Measurements from ENCODE around the gene NTNG1. TPM values are rescaled to one million over a fixed set of nuclear protein-coding genes. Genes with fewer than 3 reads are reported as not detected.
A peak's percentile ranks its signal among the peaks of the same experiment; 100 is the strongest.

NTNG1 gene
- total RNA-seq, 1 experiment from 2014 or later: not detected

DNA sequence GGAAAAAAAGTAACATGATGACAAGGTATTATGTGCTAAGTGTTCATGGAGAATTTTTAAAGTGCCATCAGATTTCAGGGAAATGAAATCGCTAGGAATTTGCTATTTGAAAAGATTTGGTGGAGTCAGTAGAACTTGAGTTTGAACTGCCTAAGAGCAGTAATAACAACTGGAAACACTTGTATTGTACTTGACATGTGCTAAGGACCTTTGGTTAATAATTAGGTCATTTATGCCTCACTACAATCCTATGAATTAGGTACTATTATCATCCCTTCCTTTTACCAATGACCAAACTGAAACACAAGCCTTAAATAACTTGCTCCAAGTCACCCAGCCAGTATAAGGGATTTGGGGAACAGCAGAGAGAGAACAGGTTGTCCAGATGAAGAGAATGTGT is 133.4 kb downstream of the NTNG1 start:
- DNase-seq: no peak
- Histone ChIP-seq H3K27ac (no peak overlapping the region), H3K27me3 (no peaks in the 10 kb centered on the region), H3K9me3 (replicated peaks) (no peaks in the 10 kb centered on the region), H3K4me1 (no peaks in the 10 kb centered on the region), H3K36me3 (no peaks in the 10 kb centered on the region), H3K4me3 (no peak overlapping the region)

DNA sequence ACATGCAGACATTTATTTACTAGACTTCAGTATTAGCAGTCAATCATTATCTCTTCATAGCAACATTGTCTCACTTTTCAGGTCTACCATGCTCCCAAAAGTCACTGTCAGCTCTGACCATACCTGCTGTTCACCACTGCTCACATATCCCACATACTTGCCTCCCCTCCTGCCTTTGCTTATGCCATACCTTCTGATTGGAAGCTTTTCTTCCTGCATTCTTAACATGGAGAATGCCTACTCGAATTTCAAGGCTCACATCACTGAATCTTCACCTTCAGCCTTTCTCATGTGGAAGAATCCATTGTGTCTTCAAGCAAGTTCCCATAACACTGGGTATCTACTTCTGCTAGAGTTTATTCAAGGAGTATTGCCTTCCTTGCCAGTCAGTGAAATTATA is 135.4 kb downstream of the NTNG1 start:
- no peak overlapping the region for H3K4me3 ChIP-seq
- DNase-seq: no peak
- no peaks in the 10 kb centered on the region for H3K9me3 ChIP-seq (replicated peaks)
- no peaks in the 10 kb centered on the region for H3K4me1 ChIP-seq
- H3K27ac ChIP-seq: no peak overlapping the region
- H3K36me3 ChIP-seq: no peaks in the 10 kb centered on the region
- no peaks in the 10 kb centered on the region for H3K27me3 ChIP-seq

DNA sequence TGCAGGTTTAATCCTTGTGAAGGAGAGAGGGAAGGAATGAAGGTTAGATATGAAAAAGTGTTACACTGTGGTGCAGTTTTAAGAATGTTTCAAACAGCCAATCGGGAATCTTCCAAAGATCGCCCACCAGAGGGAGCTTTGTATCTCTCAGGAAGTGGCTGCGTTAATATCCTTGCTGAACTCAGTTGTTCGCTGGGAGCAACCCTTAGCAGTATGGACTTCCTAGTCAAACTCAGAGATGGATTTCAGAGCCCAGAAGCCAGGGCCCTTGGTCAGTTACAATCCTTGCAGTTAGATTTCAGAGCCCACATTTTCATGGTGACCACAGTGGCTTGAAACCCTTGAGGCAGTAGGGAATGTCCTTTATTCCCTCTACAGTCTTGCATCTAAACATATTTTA is 136.2 kb downstream of the NTNG1 start:
- Histone ChIP-seq H3K4me3 (no peak overlapping the region), H3K27me3 (no peaks in the 10 kb centered on the region), H3K9me3 (replicated peaks) (no peaks in the 10 kb centered on the region), H3K4me1 (no peaks in the 10 kb centered on the region), H3K36me3 (no peaks in the 10 kb centered on the region), H3K27ac (no peak overlapping the region)
- peak; percentile 38 to 71 for DNase-seq

DNA sequence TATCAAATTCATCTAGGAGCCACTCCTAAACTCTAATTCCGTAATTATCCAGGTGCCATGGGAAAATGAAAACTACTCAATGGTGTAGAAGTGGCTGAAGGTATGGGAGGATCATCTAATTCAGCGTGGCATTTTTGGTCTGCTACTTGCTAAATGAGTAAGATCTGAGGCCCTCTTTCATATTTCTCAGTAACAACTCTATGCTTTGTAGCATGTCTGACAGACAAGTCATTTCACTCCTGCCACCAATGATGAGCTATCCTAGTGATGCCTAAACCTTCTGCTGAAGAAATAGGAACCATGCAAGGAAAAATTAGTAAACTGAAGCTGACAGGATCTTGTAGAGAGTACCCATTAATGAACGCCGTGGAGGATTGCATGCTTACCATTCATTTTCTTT is 145.3 kb downstream of the NTNG1 start:
- H3K9me3 ChIP-seq (replicated peaks): no peaks in the 10 kb centered on the region
- H3K4me1 ChIP-seq: no peaks in the 10 kb centered on the region
- no peak overlapping the region for H3K4me3 ChIP-seq
- no peak overlapping the region for H3K27ac ChIP-seq
- no peak for DNase-seq
- no peaks in the 10 kb centered on the region for H3K27me3 ChIP-seq
- no peaks in the 10 kb centered on the region for H3K36me3 ChIP-seq

DNA sequence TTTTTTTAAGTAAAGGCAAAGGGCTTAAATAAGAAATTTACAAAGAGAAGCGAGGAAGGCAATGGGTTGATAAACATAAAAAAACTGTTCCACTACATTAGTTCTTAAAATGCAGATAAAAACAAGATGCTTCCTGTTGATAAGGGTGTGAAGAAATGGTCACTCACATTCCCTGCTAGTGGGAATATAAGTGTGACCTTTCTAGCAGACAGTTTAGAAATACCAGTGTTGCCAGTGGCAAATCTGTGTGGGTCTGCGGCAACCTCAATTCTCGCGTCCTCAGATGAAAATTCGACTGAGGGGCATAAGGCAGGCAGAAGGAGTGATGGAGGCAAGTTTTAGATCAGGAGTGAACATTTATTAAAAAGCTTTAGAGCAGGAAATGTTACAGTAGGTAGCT is 151.1 kb downstream of the NTNG1 start:
- Histone ChIP-seq H3K27ac (no peak overlapping the region), H3K9me3 (replicated peaks) (no peaks in the 10 kb centered on the region), H3K4me3 (no peak overlapping the region), H3K27me3 (no peaks in the 10 kb centered on the region), H3K36me3 (no peaks in the 10 kb centered on the region), H3K4me1 (no peaks in the 10 kb centered on the region)
- no peak for DNase-seq

DNA sequence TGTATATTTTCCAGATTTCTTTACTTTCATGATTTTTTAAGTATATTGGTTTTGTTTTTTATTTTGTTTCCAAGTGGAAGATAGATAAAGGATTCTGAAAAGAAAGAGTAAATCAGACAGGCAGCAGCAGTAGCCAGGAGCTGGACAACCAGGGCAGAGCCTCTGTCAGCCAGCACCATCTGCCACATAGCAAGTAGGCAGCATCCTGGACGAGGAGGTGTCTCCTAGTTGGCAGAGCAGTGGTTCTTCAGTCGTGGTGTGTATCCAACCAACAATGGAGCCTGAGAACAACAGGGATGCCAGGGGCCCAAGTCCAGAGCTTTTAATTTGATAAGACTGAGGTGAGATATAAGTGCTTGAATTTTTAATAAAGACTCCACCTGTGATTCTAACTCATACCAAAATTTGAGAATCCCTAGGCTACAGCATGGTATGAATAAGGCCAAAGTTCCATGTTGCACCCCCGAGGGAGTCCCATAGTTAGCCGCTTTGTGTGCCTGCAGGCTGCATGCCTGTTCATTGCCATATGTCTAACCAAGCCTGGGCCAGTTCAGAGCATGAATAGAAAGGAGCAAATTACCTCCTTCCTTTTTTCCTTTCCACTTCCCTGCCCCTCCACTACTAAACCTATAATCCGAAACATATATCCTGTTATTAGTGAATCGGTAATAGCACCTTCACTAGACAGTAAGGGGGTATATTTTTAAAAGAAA is 153.2 kb downstream of the NTNG1 start:
- DNase-seq: no peak
- no peaks in the 10 kb centered on the region for H3K36me3 ChIP-seq
- H3K4me1 ChIP-seq: no peaks in the 10 kb centered on the region
- H3K4me3 ChIP-seq: no peak overlapping the region
- no peaks in the 10 kb centered on the region for H3K9me3 ChIP-seq (replicated peaks)
- H3K27ac ChIP-seq: no peak overlapping the region
- no peaks in the 10 kb centered on the region for H3K27me3 ChIP-seq

DNA sequence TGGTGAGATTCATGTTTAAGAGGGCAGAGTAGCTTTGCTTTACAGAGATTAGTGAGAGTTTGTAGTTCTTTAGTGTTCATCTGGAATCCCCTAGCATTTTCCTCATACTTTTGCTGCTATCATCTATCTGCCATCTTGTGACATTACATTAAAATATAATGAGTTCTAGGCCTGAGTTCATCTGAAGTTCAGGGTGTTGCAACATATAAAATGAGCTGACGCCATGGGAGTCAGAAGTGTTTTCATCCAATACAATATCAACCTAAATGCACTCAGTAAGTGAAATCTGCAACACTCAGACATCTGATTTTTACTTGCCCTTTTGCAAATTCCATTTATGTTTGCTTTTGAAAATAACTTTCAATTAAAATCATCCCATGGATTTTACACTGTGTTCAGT is 153.8 kb downstream of the NTNG1 start:
- DNase-seq: no peak
- Histone ChIP-seq H3K27ac (no peak overlapping the region), H3K27me3 (no peaks in the 10 kb centered on the region), H3K4me1 (no peaks in the 10 kb centered on the region), H3K4me3 (no peak overlapping the region), H3K9me3 (replicated peaks) (no peaks in the 10 kb centered on the region), H3K36me3 (no peaks in the 10 kb centered on the region)

DNA sequence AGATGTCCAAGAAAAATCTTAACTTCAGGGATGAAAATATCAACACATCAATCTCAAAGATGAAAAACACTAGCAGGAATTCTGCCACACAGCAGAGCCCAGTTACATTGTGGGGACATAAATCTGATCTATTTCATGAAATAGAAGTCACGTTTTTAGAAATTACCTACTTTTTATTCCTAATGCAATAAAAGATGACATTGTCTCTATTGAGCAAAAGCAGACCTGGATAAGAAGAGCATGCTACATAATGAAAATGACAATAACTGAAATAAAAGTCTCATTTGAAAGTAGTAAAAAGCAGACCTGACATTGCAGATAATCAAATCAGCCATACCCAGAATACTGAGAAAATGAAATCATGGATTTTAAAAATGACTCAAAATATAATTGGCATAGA is 156.8 kb downstream of the NTNG1 start:
- H3K4me1 ChIP-seq: no peaks in the 10 kb centered on the region
- no peaks in the 10 kb centered on the region for H3K27me3 ChIP-seq
- no peak for DNase-seq
- no peaks in the 10 kb centered on the region for H3K9me3 ChIP-seq (replicated peaks)
- no peak overlapping the region for H3K4me3 ChIP-seq
- no peaks in the 10 kb centered on the region for H3K36me3 ChIP-seq
- no peak overlapping the region for H3K27ac ChIP-seq

DNA sequence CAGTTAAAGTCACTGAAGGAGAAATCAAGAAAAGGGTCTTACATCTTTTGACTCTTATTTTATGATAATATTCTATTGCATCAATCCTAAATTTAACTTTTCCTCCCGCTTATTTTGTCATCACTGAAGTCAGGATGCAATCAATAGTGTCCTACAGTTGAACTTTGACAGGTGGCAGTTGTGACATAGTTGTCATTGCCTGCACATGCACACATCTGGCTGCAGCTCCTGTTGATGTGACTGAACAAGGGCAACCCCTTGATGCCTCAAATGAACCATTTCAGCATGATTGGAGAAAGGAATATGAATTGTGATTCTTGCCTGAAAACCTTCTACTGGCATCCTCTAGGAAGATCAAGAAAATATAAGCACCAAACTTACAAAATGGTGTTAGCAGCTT is 157.7 kb downstream of the NTNG1 start:
- Histone ChIP-seq H3K27me3 (no peaks in the 10 kb centered on the region), H3K4me3 (no peak overlapping the region), H3K27ac (no peak overlapping the region), H3K4me1 (no peaks in the 10 kb centered on the region), H3K9me3 (replicated peaks) (no peaks in the 10 kb centered on the region), H3K36me3 (no peaks in the 10 kb centered on the region)
- DNase-seq: no peak

DNA sequence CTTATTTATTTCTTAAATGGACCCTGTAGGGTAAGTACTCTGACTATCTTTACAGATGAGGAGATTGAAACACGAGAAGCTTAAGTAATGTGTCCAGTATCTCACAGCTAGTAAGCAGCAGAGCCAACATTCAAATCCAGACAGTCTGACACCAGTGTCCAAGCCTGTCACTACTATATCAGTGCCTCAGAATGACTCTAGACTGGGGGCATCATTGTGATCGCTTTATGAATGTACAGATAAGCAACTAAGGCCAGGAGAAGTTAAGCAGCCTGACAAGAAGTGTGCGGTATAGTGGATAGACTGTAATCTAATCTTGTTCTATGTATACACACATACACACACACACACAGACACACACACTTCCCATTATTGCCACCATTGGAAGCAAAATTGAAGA is 158.7 kb downstream of the NTNG1 start:
- Histone ChIP-seq H3K27me3 (no peaks in the 10 kb centered on the region), H3K27ac (no peak overlapping the region), H3K9me3 (replicated peaks) (no peaks in the 10 kb centered on the region), H3K4me3 (no peak overlapping the region), H3K36me3 (no peaks in the 10 kb centered on the region), H3K4me1 (no peaks in the 10 kb centered on the region)
- DNase-seq: no peak

DNA sequence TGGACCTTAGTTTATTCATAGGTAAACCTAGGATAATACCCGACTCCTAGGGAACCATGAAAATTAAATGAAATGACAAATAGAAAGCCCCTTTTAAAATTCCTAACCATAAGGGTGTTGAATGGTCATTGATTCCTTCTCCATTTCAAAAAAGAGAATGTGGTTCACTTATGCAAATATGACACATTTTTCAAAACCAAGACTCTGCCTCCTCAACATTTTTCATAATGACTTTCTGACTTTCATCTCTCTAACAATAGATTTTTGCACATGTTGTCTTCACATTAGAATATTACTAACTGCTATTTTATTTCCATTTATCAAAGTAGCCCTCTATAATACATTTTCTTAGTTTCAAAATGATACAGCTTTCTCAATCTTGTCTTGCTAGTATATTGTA is 169.1 kb downstream of the NTNG1 start:
- no peak for DNase-seq
- Histone ChIP-seq H3K27ac (no peak overlapping the region), H3K9me3 (replicated peaks) (no peaks in the 10 kb centered on the region), H3K4me1 (no peaks in the 10 kb centered on the region), H3K27me3 (no peaks in the 10 kb centered on the region), H3K4me3 (no peak overlapping the region), H3K36me3 (no peaks in the 10 kb centered on the region)

DNA sequence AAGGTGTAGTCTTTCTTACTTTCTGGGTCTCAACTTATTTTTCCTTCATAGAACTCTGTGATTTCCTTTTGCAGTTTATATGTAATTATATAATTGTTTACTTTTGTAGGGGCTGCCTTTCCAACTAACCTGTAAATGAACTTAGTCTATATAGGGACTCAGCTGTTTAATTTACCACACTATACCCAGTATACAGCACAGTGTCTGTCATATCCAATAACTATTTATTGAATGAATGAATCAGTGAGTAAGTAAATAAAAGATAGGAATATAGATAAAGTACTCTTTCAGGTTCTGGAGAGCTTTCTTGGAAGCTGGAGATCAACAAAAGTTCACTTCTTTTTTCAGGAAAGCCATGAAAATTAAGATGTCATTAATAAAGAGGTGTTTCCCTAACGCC is 174.8 kb downstream of the NTNG1 start:
- Histone ChIP-seq H3K27me3 (no peaks in the 10 kb centered on the region), H3K9me3 (replicated peaks) (no peaks in the 10 kb centered on the region), H3K4me3 (no peak overlapping the region), H3K36me3 (no peaks in the 10 kb centered on the region), H3K27ac (no peak overlapping the region), H3K4me1 (no peaks in the 10 kb centered on the region)
- no peak for DNase-seq

DNA sequence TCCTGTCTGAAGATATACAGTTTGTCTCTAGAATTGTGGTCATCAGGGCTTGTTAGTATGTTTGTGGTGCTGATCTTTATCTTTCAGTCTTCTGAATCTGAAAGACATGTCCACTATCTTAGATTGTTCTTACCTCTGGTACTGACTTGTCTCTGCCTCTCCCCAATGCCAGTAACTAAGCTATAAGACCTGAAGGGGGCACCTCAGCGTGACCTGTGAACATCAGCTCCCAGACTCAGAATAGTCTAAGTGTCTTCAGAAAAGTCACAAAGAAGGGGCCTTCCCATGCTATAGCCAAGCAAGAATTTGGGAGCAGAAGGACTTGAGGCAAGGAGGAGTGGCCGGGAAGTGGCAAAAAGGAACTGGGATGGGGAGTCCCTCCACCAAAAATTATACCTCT is 178.1 kb downstream of the NTNG1 start:
- Histone ChIP-seq H3K36me3 (no peaks in the 10 kb centered on the region), H3K27me3 (no peaks in the 10 kb centered on the region), H3K4me1 (no peaks in the 10 kb centered on the region), H3K9me3 (replicated peaks) (no peaks in the 10 kb centered on the region), H3K4me3 (no peak overlapping the region), H3K27ac (no peak overlapping the region)
- no peak for DNase-seq

DNA sequence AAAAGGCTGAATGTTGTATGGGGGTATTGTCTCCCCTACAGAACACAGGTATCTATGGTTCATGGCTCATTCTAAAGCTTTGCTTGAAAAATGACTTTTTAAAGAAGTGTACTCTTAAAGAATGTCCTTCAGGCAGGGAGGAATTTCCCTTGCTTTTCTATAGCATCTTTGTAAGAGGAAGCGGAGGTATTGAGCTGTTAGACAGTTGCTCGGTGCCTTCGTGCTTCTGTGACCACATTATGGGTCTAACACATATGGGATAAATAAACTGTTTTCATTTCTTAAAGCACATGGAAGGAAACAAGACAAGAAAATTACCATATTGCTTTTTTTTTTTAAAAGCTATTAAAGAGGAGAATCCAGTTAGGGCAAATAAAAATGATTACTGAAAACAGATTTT is 182.9 kb downstream of the NTNG1 start:
- Histone ChIP-seq H3K27me3 (peaks cover 4% of the 10 kb centered on the region; the same call in 1 of the 2 replicates), H3K9me3 (replicated peaks) (no peaks in the 10 kb centered on the region), H3K27ac (no peak overlapping the region), H3K36me3 (no peaks in the 10 kb centered on the region), H3K4me1 (no peaks in the 10 kb centered on the region), H3K4me3 (no peak overlapping the region)
- DNase-seq: no peak

DNA sequence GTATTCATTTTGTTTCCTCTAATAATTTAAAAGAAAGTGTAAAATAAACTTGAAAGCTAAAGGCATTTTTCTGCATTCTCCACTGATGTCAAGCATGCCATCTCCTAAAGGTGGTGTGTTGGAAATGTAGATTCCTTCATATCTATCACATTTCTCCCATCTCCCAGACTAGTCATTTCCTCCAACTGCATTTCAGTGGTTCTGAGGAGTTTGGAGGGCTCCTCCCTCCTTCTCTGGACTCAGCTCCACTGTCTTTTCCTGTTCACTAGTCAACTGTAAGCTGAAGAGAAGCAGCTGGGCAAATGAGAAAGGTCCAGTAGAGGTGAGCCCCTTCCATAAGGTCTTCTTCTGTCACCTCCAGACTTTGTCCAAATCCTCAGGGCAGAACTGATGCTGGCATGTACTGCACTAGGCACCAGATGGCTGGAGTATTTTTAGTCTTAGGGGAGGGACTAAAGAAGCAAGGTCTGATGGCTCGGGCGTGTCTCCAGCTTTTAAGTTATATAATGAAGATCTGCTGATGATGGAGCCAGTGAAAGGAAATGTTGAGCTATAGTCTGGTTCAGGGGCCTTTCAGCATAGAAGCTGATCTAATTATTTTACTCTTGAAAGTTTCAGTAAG is 186.1 kb downstream of the NTNG1 start:
- Histone ChIP-seq H3K36me3 (no peaks in the 10 kb centered on the region; the same call in 1 of the 2 replicates), H3K27ac (no peak overlapping the region), H3K27me3 (peaks cover 4% of the 10 kb centered on the region; the same call in 1 of the 2 replicates), H3K9me3 (replicated peaks) (no peaks in the 10 kb centered on the region), H3K4me1 (no peaks in the 10 kb centered on the region), H3K4me3 (no peak overlapping the region)
- DNase-seq: no peak

DNA sequence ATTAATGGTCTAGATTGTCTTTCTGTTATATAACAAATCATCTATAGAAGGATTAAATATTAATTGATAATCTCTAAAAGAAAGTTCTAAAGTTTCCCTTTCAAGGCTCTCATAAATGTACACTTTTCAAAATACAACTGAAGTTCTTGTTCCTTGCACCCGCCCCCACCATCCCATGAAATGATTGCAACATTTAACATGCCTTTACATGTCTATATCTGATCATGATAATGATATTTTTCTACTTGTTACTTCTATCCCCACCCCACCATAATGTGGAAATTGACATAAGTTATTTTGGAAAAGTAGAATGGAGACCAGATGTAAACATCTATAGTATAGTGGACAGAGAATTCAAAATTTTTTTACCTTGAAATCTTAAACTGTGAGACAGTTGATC is 186.6 kb downstream of the NTNG1 start:
- H3K27ac ChIP-seq: no peak overlapping the region
- H3K27me3 ChIP-seq: peaks cover 4% of the 10 kb centered on the region; the same call in 1 of the 2 replicates
- no peaks in the 10 kb centered on the region for H3K4me1 ChIP-seq
- no peak for DNase-seq
- no peaks in the 10 kb centered on the region; the same call in 1 of the 2 replicates for H3K36me3 ChIP-seq
- H3K9me3 ChIP-seq (replicated peaks): no peaks in the 10 kb centered on the region
- no peak overlapping the region for H3K4me3 ChIP-seq
